Activated T-cell treated with anti-CD3 and anti-CD28 coated beads, Interleukin-2, amount 50 U/mL, for 4 hours (primary cell): Measurements from ENCODE around the gene NR6A1. TPM values are rescaled to one million over a fixed set of nuclear protein-coding genes. Genes with fewer than 3 reads are reported as not detected.

Experiments used
- ATAC-seq, 2 donors: fragments of 200-7000 bp; cut with Tn5 transposase; one replicate each; pipeline ENCODE4 v1.10.0; 2021
- DNase-seq: peaks from one replicate; pipeline ENCODE4 v3.0.0-alpha.2; 2020
- H3K27me3 Mint-ChIP-seq: one replicate; pipeline ENCODE4 v1.8.0; 2021; ENCODE audit warnings: low read depth, mixed read lengths
- H3K36me3 Mint-ChIP-seq: one replicate; pipeline ENCODE4 v1.8.0; 2022; ENCODE audit warnings: mixed read lengths; ENCODE audit not compliant: insufficient read depth
- H3K4me1 Mint-ChIP-seq: one replicate; pipeline ENCODE4 v1.8.0; 2021; ENCODE audit warnings: low read depth, mixed read lengths
- H3K4me3 Mint-ChIP-seq: one replicate; pipeline ENCODE4 v1.8.0; 2021; ENCODE audit warnings: mild to moderate bottlenecking, moderate library complexity, mixed read lengths
- H3K9me3 Mint-ChIP-seq: one replicate; pipeline ENCODE4 v1.8.0; 2021; ENCODE audit warnings: mixed read lengths
- total RNA-seq, 3 donors: library from RNA; stranded (reverse); gene quantifications; one replicate each; pipeline ENCODE4 v1.2.1, GENCODE V29; 2021

The NR6A1 gene
- total RNA-seq, 3 donors from 2014 or later: 2.3 to 3.5 (median 2.7) TPM

DNA sequence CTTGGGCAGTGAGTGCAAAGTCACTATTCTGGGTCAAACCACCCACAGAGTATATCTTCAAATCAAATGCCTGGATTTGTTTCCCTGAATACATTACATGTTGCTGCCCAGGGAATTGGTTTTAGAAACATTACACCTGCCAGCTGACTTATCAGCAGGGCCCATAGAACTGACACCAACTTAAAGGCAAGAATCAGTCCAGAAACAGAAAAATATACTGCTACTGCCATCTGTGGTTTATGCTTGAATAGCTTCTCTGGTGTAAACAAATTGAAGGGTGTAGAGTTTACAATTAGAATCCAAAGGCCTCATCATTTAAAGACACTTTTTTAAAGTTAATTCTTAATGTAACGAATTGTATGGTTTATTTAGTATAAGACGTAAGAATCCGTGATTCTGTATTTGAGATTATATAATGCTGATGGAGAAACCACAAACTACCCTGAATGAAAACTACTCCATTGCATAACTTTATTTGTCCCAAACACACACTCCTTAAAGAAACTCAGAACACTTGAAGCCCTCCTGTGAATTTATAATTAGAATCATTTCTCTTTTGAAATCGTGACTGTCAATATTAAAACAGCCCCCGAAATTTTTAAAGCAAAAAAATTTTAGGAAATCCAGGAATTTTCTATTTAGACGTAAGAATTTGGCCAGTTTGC is 6.2 kb downstream of the NR6A1 start:
- H3K36me3 Mint-ChIP-seq: no peaks in the 10 kb centered on the region
- ATAC-seq (no peak), DNase-seq (no peak)
- no peaks in the 10 kb centered on the region for H3K9me3 Mint-ChIP-seq
- peaks cover 83% of the 10 kb centered on the region for H3K27me3 Mint-ChIP-seq
- peaks cover 9% of the 10 kb centered on the region for H3K4me1 Mint-ChIP-seq
- no peak overlapping the region for H3K4me3 Mint-ChIP-seq

DNA sequence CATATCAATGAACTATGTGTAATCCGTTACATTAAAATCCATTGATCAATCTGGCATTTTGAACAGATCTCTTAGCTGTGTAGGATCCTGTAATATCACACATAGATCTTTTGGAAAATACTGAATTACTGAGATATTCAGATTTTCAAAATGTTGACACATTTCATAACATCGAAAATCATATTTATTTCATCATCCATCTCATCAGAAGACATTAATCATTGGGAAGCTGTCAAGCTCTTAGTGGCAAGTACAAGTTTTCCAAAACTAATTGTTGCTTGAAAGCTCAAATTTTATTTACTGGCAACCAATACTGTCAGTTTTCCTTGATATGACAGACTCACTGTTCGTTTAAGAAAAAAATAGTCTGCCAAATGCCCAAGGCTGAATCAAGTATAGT is 8.5 kb downstream of the NR6A1 start:
- H3K9me3 Mint-ChIP-seq: no peaks in the 10 kb centered on the region
- no peaks in the 10 kb centered on the region for H3K4me1 Mint-ChIP-seq
- DNase-seq (no peak), ATAC-seq (no peak)
- H3K4me3 Mint-ChIP-seq: no peak overlapping the region
- H3K27me3 Mint-ChIP-seq: peaks cover 82% of the 10 kb centered on the region
- no peaks in the 10 kb centered on the region for H3K36me3 Mint-ChIP-seq

DNA sequence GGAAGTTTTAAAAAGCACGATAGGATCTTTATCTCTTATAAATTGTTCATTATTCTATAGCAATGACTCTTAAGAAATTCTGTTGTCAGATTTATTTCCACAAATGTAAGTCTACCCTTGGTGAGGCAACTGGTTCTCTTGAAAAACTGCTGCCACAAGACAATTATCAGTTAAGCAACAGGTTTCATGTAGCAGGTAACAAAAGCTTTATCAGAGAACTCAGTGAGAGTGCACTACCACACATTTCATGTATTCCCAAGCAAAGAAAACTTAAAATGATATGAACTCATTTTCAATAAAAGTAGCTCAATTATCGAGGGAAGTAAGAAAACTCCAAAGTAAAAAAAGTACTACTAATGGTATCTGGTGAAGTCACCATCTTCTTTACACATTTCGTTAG is 9.4 kb downstream of the NR6A1 start:
- DNase-seq (no peak), ATAC-seq (no peak)
- H3K9me3 Mint-ChIP-seq: no peaks in the 10 kb centered on the region
- H3K36me3 Mint-ChIP-seq: no peaks in the 10 kb centered on the region
- H3K27me3 Mint-ChIP-seq: peaks cover 80% of the 10 kb centered on the region
- no peaks in the 10 kb centered on the region for H3K4me1 Mint-ChIP-seq
- no peak overlapping the region for H3K4me3 Mint-ChIP-seq

DNA sequence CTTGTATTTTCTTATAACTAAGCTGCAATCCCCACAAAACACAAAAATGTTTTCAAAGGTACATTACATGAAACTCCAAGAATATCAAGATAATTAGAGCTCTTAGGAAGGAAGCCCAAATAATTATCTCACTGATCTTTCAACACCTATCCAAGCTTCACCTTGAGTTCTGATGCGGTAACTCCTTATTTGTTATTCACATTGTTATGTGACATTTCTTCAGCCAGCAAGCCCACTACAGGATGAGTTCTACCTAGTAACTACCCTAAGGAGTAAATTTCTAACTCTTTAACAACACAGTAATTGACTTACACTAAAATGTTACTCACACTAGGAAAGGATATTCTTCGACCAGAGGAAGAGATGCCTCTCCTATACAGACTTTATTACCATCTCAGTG is 9.9 kb downstream of the NR6A1 start:
- Mint-ChIP-seq H3K36me3 (no peaks in the 10 kb centered on the region), H3K4me1 (no peaks in the 10 kb centered on the region), H3K9me3 (no peaks in the 10 kb centered on the region), H3K4me3 (no peak overlapping the region), H3K27me3 (peaks cover 80% of the 10 kb centered on the region)
- DNase-seq (no peak), ATAC-seq (no peak)

DNA sequence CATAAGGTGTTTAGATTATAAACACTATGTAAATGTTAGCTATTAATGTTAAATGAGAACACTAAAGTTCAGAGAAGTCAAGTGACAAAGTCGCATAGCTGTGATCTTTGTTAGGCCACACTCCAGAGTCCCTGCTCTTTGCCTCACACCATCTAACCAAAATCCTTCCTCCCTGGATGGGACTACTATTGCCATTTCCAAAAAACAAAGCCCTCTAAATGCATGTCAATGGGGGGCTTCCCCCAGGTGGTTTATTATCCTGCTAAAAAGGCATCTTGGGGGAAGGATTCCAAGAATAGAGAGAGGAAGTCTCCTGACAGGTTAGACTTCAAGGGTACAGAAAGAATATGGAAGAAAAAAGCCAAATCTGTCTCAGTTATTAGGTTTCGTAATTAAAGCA is 10.4 kb downstream of the NR6A1 start:
- DNase-seq (no peak), ATAC-seq (no peak)
- Mint-ChIP-seq H3K4me3 (no peak overlapping the region), H3K36me3 (no peaks in the 10 kb centered on the region), H3K27me3 (peaks cover 80% of the 10 kb centered on the region), H3K9me3 (no peaks in the 10 kb centered on the region), H3K4me1 (no peaks in the 10 kb centered on the region)

DNA sequence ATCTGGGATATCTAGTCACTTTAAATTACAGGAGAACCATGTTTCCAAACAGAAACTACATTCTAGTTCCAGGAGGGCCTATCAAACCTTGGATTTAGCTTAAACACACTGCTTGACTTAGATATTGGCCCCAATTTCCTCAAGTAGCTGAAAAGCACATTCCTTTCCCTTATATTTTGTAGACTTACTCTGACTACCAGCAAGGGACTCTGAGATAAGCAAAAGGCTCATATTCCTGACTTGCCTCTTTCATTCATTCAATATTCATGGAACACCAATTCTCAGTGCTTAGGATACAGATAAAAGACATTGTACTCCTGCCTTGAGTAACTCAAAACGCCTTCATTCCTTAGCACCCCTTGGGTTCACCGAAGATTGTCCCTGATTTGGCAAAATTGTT is 11.8 kb downstream of the NR6A1 start:
- Mint-ChIP-seq H3K9me3 (no peaks in the 10 kb centered on the region), H3K4me1 (peaks cover 8% of the 10 kb centered on the region), H3K27me3 (peaks cover 80% of the 10 kb centered on the region), H3K36me3 (no peaks in the 10 kb centered on the region), H3K4me3 (no peak overlapping the region)
- DNase-seq (no peak), ATAC-seq (no peak)

DNA sequence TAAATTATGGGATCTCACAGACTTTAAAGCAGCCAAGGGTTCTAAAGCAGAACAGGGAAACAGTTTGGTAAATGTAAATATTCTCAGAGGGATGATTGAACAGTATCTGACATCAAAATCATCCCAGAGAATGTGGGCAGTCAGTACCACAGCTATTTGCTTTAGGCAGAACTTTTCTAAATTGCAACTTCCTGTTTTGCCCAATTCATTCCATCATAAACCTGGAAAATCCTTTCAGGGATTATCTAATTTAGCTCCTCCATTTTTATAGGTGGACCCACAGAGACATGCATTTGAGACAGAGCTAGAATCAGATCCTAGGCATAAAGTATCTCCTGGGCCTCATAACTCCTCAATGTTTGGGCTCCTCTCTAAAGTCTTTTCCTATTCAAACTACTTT is 12.4 kb downstream of the NR6A1 start:
- ATAC-seq (no peak), DNase-seq (no peak)
- no peaks in the 10 kb centered on the region for H3K36me3 Mint-ChIP-seq
- no peak overlapping the region for H3K4me3 Mint-ChIP-seq
- peaks cover 78% of the 10 kb centered on the region for H3K27me3 Mint-ChIP-seq
- no peaks in the 10 kb centered on the region for H3K9me3 Mint-ChIP-seq
- peaks cover 9% of the 10 kb centered on the region for H3K4me1 Mint-ChIP-seq

DNA sequence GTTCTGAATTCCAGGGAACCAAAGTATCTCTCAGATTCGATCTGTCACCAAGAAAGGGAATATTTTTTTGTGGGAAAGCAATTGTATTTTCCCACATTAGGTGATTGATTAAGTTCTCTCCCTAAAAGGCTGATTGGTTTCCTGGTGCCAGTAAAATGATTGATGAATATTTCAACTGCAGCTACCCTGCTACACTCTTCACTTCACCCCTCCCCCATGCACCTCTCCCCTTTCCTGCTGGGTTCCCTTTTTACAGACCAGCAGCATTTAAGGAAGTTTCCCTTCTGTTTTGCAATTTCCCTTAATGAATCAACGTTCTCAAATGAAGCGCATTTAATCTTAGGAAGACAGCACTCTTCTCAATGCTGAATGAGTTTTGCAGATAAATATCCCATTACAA is 13.1 kb downstream of the NR6A1 start:
- peaks cover 76% of the 10 kb centered on the region for H3K27me3 Mint-ChIP-seq
- H3K36me3 Mint-ChIP-seq: no peaks in the 10 kb centered on the region
- ATAC-seq (no peak), DNase-seq (no peak)
- H3K4me3 Mint-ChIP-seq: no peak overlapping the region
- H3K9me3 Mint-ChIP-seq: no peaks in the 10 kb centered on the region
- peaks cover 9% of the 10 kb centered on the region for H3K4me1 Mint-ChIP-seq

DNA sequence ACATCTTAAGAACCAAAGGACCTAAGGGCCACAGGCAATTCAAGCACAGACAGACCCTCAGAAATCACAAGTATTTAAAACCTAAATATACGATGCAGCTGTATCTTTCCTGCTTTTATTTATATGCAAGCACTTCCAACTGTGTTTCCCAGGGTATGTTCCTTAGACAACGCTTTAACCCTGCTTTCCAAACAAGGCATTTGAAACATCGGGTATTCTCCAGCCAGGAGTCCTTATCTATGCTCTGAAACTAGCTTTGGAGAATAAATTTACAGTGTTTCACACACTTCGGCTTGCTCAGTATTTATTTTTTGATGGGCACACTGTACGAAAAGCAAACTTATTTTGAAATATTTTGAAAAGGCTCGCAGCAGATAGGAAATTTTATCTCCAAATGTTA is 13.5 kb downstream of the NR6A1 start:
- Mint-ChIP-seq H3K9me3 (no peaks in the 10 kb centered on the region), H3K4me1 (peaks cover 9% of the 10 kb centered on the region), H3K27me3 (peaks cover 76% of the 10 kb centered on the region), H3K36me3 (no peaks in the 10 kb centered on the region), H3K4me3 (no peak overlapping the region)
- ATAC-seq (no peak), DNase-seq (no peak)

DNA sequence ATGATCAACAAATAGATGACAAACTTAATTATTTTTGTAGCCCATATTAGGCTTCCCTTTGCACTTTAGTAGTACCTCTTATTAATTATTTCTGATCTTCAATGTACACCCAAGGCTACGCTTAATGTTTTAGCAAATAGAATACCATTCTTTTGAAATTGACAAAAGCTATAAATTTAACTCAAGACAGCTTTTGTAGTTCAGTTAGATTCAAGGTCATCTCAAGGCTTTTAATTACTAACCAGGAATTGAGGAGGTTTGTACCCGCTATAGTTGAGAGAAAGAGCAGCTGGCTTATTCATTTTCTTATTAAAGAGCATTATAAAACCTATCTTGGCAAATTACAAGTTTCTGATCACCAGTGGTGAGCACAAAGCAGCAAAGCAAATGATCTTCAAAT is 15.1 kb downstream of the NR6A1 start:
- no peaks in the 10 kb centered on the region for H3K9me3 Mint-ChIP-seq
- H3K4me1 Mint-ChIP-seq: peaks cover 9% of the 10 kb centered on the region
- no peak overlapping the region for H3K4me3 Mint-ChIP-seq
- DNase-seq (no peak), ATAC-seq (no peak)
- H3K36me3 Mint-ChIP-seq: no peaks in the 10 kb centered on the region
- peaks cover 69% of the 10 kb centered on the region for H3K27me3 Mint-ChIP-seq

DNA sequence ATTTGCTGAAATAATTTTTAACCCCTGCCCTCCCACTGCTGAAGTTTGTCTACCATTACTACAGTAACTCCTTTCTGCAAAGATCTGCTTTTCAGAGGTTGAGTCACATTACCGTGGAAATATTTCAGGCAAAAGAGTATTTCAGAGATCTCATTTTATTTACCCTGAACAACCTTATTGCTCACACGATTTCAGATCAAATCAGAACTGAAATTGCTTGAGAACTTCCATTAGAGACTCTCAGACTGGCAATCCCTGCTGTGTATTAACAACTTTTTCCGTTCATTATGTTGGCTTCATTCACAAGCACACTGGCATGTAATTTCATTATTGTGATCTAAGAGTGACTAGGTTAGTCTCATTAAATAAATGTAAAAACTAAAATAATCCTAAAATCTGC is 16.1 kb downstream of the NR6A1 start:
- Mint-ChIP-seq H3K4me1 (peaks cover 9% of the 10 kb centered on the region), H3K36me3 (no peaks in the 10 kb centered on the region)
- ATAC-seq: peak; percentile 58 to 69

DNA sequence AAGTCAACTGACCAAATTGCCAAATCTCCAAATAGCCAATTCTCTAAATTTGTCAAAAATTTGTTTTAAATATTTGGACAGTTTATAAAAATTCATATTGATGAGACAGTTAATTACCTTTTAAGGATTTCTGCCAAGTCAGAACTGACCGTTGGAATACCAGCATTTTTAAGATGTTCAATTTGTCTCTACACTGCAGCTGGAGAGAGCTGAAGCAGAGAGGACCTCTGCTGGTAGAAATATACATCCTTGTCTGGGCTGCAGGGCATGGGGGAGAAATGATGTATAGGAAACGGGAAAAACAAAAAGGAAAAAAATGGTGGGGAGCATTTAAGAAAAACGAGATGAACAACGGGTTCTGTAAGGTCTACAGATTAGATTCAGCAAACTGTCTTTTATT is 16.8 kb downstream of the NR6A1 start:
- H3K4me3 Mint-ChIP-seq: no peak overlapping the region
- ATAC-seq (no peak), DNase-seq (no peak)
- peaks cover 9% of the 10 kb centered on the region for H3K4me1 Mint-ChIP-seq
- H3K9me3 Mint-ChIP-seq: no peaks in the 10 kb centered on the region
- H3K27me3 Mint-ChIP-seq: peaks cover 67% of the 10 kb centered on the region
- H3K36me3 Mint-ChIP-seq: no peaks in the 10 kb centered on the region

More for the DNA sequence above, 16.1 kb downstream of the NR6A1 start:
- Mint-ChIP-seq H3K9me3 (no peaks in the 10 kb centered on the region), H3K27me3 (peaks cover 68% of the 10 kb centered on the region), H3K4me3 (no peak overlapping the region)
- no peak for DNase-seq

DNA sequence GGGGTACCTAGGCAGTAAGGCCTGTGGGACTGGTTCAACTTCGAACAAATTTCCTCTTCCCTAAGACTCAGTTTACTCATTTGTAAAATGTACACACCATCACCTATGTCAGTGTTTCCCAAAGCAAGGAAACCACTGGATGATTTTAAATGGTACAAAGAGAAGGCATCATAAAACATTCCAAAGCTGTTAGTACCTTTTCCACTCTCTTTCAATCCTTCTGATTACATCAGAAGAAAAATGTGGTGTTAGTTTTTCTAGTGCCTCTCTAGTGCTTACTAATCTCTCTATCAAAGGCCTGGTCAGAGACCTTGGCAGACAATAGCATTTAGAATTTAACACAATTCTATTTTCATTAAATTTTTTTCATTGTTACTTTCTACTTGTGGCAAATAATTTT is 18.1 kb downstream of the NR6A1 start:
- Mint-ChIP-seq H3K27me3 (peaks cover 57% of the 10 kb centered on the region), H3K36me3 (no peaks in the 10 kb centered on the region), H3K4me3 (no peak overlapping the region), H3K4me1 (peaks cover 9% of the 10 kb centered on the region), H3K9me3 (no peaks in the 10 kb centered on the region)
- DNase-seq (no peak), ATAC-seq (no peak)

DNA sequence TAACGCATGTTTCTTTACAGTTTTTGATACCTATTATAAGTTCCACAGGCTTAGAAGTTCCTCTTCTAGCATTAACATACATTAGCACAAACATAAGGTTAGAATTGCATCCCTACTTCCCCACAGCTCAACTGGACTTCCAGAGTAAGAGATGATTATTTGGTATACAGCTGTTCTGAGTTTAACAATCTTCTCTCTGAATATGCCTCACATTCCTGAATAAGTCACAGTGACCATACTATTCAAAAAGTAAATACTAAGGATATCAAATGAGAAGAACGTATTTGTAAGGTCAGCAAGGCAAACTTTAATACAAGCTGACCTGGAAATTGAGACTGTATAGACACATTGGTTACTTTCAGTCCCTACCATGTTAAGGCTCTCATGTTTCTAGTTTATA is 21.3 kb downstream of the NR6A1 start:
- Mint-ChIP-seq H3K27me3 (peaks cover 40% of the 10 kb centered on the region), H3K4me1 (peaks cover 4% of the 10 kb centered on the region), H3K4me3 (no peak overlapping the region), H3K9me3 (no peaks in the 10 kb centered on the region), H3K36me3 (no peaks in the 10 kb centered on the region)
- DNase-seq: no peak
- ATAC-seq: no peak

DNA sequence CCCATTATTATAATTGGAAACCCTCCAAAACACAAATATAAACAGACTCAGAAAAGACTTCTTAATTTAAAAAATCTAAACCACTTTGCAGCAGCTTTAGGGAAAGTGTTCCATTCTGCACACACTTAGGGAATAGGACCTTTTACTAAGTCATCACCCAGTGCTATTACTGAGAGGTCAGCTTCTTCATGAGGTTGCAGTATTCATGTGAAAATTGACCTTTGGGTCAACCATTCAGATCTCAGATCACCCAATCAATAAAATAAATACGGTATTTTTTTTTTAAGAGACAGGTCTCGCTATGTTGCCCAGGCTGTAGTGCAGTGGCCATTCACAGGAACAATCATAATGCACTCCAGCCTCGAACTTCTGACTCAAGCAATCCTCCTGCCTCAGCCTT is 21.8 kb downstream of the NR6A1 start:
- peaks cover under 1% of the 10 kb centered on the region for H3K4me1 Mint-ChIP-seq
- H3K36me3 Mint-ChIP-seq: no peaks in the 10 kb centered on the region
- no peak overlapping the region for H3K4me3 Mint-ChIP-seq
- no peaks in the 10 kb centered on the region for H3K9me3 Mint-ChIP-seq
- DNase-seq: no peak
- H3K27me3 Mint-ChIP-seq: peaks cover 35% of the 10 kb centered on the region
- ATAC-seq: no peak

DNA sequence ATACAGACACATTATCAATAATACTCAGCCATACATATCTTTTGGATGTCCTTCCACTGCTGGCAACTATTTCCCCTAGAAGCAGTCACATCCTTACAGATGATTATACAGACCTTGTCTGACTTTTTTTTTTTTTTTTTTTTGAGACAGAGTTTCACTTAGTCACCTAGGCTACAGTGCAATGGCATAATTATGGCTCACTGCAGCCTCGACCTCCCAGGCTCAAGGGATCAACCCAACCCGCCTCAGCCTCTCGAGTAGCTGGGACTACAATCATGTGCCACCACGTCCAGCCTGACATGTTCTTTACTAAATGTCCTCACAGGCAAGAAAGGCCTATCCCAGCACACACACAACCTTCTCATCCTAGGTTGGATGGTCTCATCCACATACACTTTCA is 24.0 kb downstream of the NR6A1 start:
- Mint-ChIP-seq H3K4me3 (no peak overlapping the region), H3K36me3 (no peaks in the 10 kb centered on the region), H3K9me3 (no peaks in the 10 kb centered on the region), H3K4me1 (no peaks in the 10 kb centered on the region), H3K27me3 (peaks cover 23% of the 10 kb centered on the region)
- no peak for DNase-seq
- ATAC-seq: no peak
